ENCODE results near the gene VPS29.

Gene VPS29

GRCh38 chr12:110537605-110538409 is 35.9 kb upstream of the VPS29 start:
- POLR2A ChIA-PET = no interaction called here
- no peak for TF ChIP-seq CTCF (IDR thresholded peaks at IDR 0.05; ENCODE audit: control extremely low read depth, extremely low read depth, low read depth, missing control alignments)
- no peak for DNase-seq (ENCODE audit: extremely low spot score)
- CTCF ChIA-PET = interaction anchor here (0.8 to 4.3 kb wide), 9 partner anchors 10 to 87 kb away, joined by 3 to 23 read pairs (median 4); partner anchors contain the start of gene ARPC3

- CTCF ChIA-PET = interaction anchor here (0.8 to 4.3 kb wide), 9 partner anchors 9 to 87 kb away, joined by 3 to 23 read pairs (median 4); partner anchors contain the start of gene ARPC3
- no peak for DNase-seq (ENCODE audit: extremely low spot score)
- TF ChIP-seq CTCF (IDR thresholded peaks at IDR 0.05; ENCODE audit: control extremely low read depth, extremely low read depth, low read depth, missing control alignments) = no peak
- POLR2A ChIA-PET = no interaction called here
Measured at GRCh38 chr12:110536834-110537604, 35.1 kb upstream of the VPS29 start.

GRCh38 chr12:110534811-110535210 is 32.9 kb upstream of the VPS29 start:
- POLR2A ChIA-PET = no interaction called here

GRCh38 chr12:110533607-110534006 is 31.7 kb upstream of the VPS29 start:
- ChIA-PET POLR2A (no interaction called here), CTCF (interaction anchor here (0.7 to 9.4 kb wide), 9 partner anchors 10 to 66 kb away, joined by 3 to 70 read pairs (median 5); no protein-coding TSS in a partner anchor)
- TF ChIP-seq CTCF (IDR thresholded peaks at IDR 0.05; ENCODE audit: control extremely low read depth, extremely low read depth, low read depth, missing control alignments) = no peak
- DNase-seq (ENCODE audit: extremely low spot score) = no peak

More at GRCh38 chr12:110534811-110535210, 32.9 kb upstream of the VPS29 start:
- DNase-seq (ENCODE audit: extremely low spot score) = no peak
- CTCF ChIA-PET = interaction anchor here (1.0 to 9.4 kb wide), 8 partner anchors 9 to 104 kb away, joined by 3 to 70 read pairs (median 8); partner anchors contain the start of gene ARPC3
- no peak for TF ChIP-seq CTCF (IDR thresholded peaks at IDR 0.05; ENCODE audit: control extremely low read depth, extremely low read depth, low read depth, missing control alignments)

GRCh38 chr12:110532644-110533043 is 30.7 kb upstream of the VPS29 start:
- ChIA-PET CTCF (interaction anchor here (1.0 to 9.4 kb wide), 10 partner anchors 9 to 101 kb away, joined by 3 to 70 read pairs (median 8); partner anchors contain the start of genes FAM216A and GPN3), POLR2A (no interaction called here)
- DNase-seq (ENCODE audit: extremely low spot score) = no peak
- TF ChIP-seq CTCF (IDR thresholded peaks at IDR 0.05; ENCODE audit: control extremely low read depth, extremely low read depth, low read depth, missing control alignments) = no peak

GRCh38 chr12:110531741-110532333 is 29.9 kb upstream of the VPS29 start:
- DNase-seq (ENCODE audit: extremely low spot score) = peak; percentile 76
- CTCF ChIA-PET = interaction anchor here (1.0 to 9.4 kb wide), 11 partner anchors 8 to 100 kb away, joined by 3 to 70 read pairs (median 6); partner anchors contain the start of genes FAM216A and GPN3
- POLR2A ChIA-PET = no interaction called here
- no peak for TF ChIP-seq CTCF (IDR thresholded peaks at IDR 0.05; ENCODE audit: control extremely low read depth, extremely low read depth, low read depth, missing control alignments)

All from GM10248 (cell line).